Astrocyte (in vitro differentiated cells and primary cell): ENCODE measurements around the gene C6orf89. TPM values are rescaled to one million over a fixed set of nuclear protein-coding genes. Genes with fewer than 3 reads are reported as not detected.

ENCODE experiments used
- DNase-seq: peaks from one replicate; pipeline ENCODE4 v3.0.0-alpha.2; 2010; ENCODE audit warnings: low read depth
- FAIRE-seq: peaks from 2 replicates; lab custom pipeline; 2011; peaks lifted over from hg19 to GRCh38; lab: Jason Lieb, UNC
- H2AFZ ChIP-seq: 2 replicates; pipeline ENCODE4 v1.6.0; 2012; ENCODE audit warnings: low read depth, low read length, inconsistent platforms
- H3K27ac ChIP-seq: 2 replicates; pipeline ENCODE4 v1.5.1; 2011; ENCODE audit warnings: low read depth, low read length, inconsistent platforms
- H3K27me3 ChIP-seq: 2 replicates; pipeline ENCODE4 v1.6.0; 2011; ENCODE audit warnings: low read length, inconsistent platforms; ENCODE audit not compliant: insufficient read depth
- H3K36me3 ChIP-seq: 2 replicates; pipeline ENCODE4 v1.5.1; 2011; ENCODE audit warnings: low read length, inconsistent platforms; ENCODE audit not compliant: insufficient read depth
- H3K4me1 ChIP-seq: 2 replicates; pipeline ENCODE4 v1.5.1; 2011; ENCODE audit warnings: low read length, inconsistent platforms; ENCODE audit not compliant: insufficient read depth
- H3K4me2 ChIP-seq: 2 replicates; pipeline ENCODE4 v1.6.0; 2012; ENCODE audit warnings: low read length, inconsistent platforms
- H3K4me3 ChIP-seq: 2 replicates; pipeline ENCODE4 v1.5.1; 2011; ENCODE audit warnings: low read depth, mild to moderate bottlenecking, low read length, inconsistent platforms; ENCODE audit not compliant: insufficient read depth
- H3K79me2 ChIP-seq: 2 replicates; pipeline ENCODE4 v1.6.0; 2012; ENCODE audit warnings: mild to moderate bottlenecking, low read length, inconsistent platforms; ENCODE audit not compliant: insufficient read depth
- H3K9ac ChIP-seq: 2 replicates; pipeline ENCODE4 v1.6.0; 2012; ENCODE audit warnings: mild to moderate bottlenecking, low read length, inconsistent platforms
- H3K9me3 ChIP-seq: 2 replicates; pipeline ENCODE4 v1.5.1; 2012; ENCODE audit warnings: low read depth, mild to moderate bottlenecking, low read length, inconsistent platforms; ENCODE audit not compliant: insufficient read depth
- H4K20me1 ChIP-seq: 2 replicates; pipeline ENCODE4 v1.6.0; 2012; ENCODE audit warnings: low read length, inconsistent platforms; ENCODE audit not compliant: insufficient read depth
- H3K27ac Mint-ChIP-seq: one replicate; pipeline ENCODE4 v1.8.0; 2021; ENCODE audit warnings: mild to moderate bottlenecking, mixed read lengths; ENCODE audit not compliant: unreplicated experiment
- H3K27me3 Mint-ChIP-seq: one replicate; pipeline ENCODE4 v1.8.0; 2021; ENCODE audit warnings: low read depth, mixed read lengths; ENCODE audit not compliant: unreplicated experiment
- H3K36me3 Mint-ChIP-seq: one replicate; pipeline ENCODE4 v1.8.0; 2021; ENCODE audit warnings: low read depth, mixed read lengths; ENCODE audit not compliant: unreplicated experiment
- H3K4me1 Mint-ChIP-seq: one replicate; pipeline ENCODE4 v1.8.0; 2021; ENCODE audit warnings: low read depth, mixed read lengths; ENCODE audit not compliant: unreplicated experiment
- H3K4me3 Mint-ChIP-seq: one replicate; pipeline ENCODE4 v1.8.0; 2021; ENCODE audit warnings: mild to moderate bottlenecking, moderate library complexity, mixed read lengths; ENCODE audit not compliant: unreplicated experiment
- H3K9me3 Mint-ChIP-seq: one replicate; pipeline ENCODE4 v1.8.0; 2021; ENCODE audit warnings: mild to moderate bottlenecking, mixed read lengths; ENCODE audit not compliant: unreplicated experiment
- CTCF ChIP-seq: IDR thresholded peaks from 2 replicates; pipeline ENCODE4 v1.5.1; 2011; ENCODE audit warnings: low read depth, mild to moderate bottlenecking, inconsistent platforms, low read length, moderate library complexity; ENCODE audit not compliant: insufficient read depth
- EZH2 ChIP-seq: IDR thresholded peaks from 2 replicates; pipeline ENCODE4 v1.6.1; 2012; ENCODE audit warnings: mild to moderate bottlenecking, low read length, inconsistent platforms; ENCODE audit not compliant: insufficient read depth
- total RNA-seq: library from RNA; stranded (reverse); gene quantifications from 2 replicates; pipeline ENCODE4 v1.2.1, GENCODE V29; 2021

The C6orf89 gene
- total RNA-seq, 1 donor from 2014 or later = 37.8 TPM

- no peaks in the 10 kb centered on the region for H3K4me1 ChIP-seq
- Mint-ChIP-seq H3K27ac (no peak overlapping the region), H3K36me3 (peaks cover 22% of the 10 kb centered on the region), H3K4me1 (no peaks in the 10 kb centered on the region), H3K9me3 (no peaks in the 10 kb centered on the region), H3K27me3 (no peaks in the 10 kb centered on the region), H3K4me3 (no peak overlapping the region)
- H3K9ac ChIP-seq = no peak overlapping the region
- peaks cover 74% of the 10 kb centered on the region for H3K79me2 ChIP-seq
- TF ChIP-seq EZH2 = no peak
- TF ChIP-seq CTCF = no peak
- H3K9me3 ChIP-seq = no peaks in the 10 kb centered on the region
- DNase-seq (no peak), FAIRE-seq (no peak)
- H4K20me1 ChIP-seq = peaks cover 28% of the 10 kb centered on the region
- peaks cover 13% of the 10 kb centered on the region for H3K36me3 ChIP-seq
- no peaks in the 10 kb centered on the region for H3K27me3 ChIP-seq
- H3K27ac ChIP-seq = no peak overlapping the region
- no peak overlapping the region for H2AFZ ChIP-seq
- H3K4me3 ChIP-seq = no peak overlapping the region
- H3K4me2 ChIP-seq = no peak overlapping the region
Observed at GRCh38 chr6:36867471-36868224, 18.1 kb upstream of the C6orf89 start.

DNA sequence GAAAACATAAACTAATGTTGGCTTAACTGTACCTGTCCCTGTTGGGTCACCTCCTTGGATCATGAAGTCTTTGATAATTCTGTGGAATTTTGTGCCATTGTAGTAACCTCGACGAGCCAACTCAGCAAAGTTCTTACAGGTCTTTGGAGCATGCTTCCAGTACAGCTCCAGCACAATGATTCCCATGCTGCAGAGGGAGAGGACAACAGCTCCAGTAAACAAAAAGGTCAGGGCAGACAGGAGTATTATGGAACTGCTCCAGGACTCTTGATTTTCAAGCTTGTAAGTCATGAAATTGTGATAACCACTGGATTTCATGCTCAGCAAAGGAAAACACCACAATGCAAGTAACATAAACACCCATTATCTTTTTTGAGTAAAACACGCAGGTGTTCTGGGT is 14.1 kb upstream of the C6orf89 start:
- peaks cover 6% of the 10 kb centered on the region for H3K4me1 ChIP-seq
- TF ChIP-seq EZH2 (no peak), CTCF (no peak)
- peaks cover 4% of the 10 kb centered on the region for H4K20me1 ChIP-seq
- Mint-ChIP-seq H3K36me3 (peaks cover 2% of the 10 kb centered on the region), H3K4me1 (peaks cover 10% of the 10 kb centered on the region), H3K9me3 (no peaks in the 10 kb centered on the region), H3K27ac (no peak overlapping the region), H3K4me3 (no peak overlapping the region), H3K27me3 (no peaks in the 10 kb centered on the region)
- H3K36me3 ChIP-seq = peaks cover 9% of the 10 kb centered on the region
- DNase-seq (no peak), FAIRE-seq (no peak)
- H3K9me3 ChIP-seq = no peaks in the 10 kb centered on the region
- H3K27me3 ChIP-seq = no peaks in the 10 kb centered on the region
- H2AFZ ChIP-seq = no peak overlapping the region
- H3K4me2 ChIP-seq = no peak overlapping the region
- no peak overlapping the region for H3K4me3 ChIP-seq
- no peak overlapping the region for H3K27ac ChIP-seq
- H3K9ac ChIP-seq = no peak overlapping the region
- H3K79me2 ChIP-seq = peaks cover 50% of the 10 kb centered on the region

GRCh38 chr6:36873115-36873514 is 12.6 kb upstream of the C6orf89 start:
- peaks cover 1% of the 10 kb centered on the region for H3K36me3 Mint-ChIP-seq
- no peaks in the 10 kb centered on the region for H3K27me3 Mint-ChIP-seq
- no peak overlapping the region for H3K4me3 ChIP-seq
- TF ChIP-seq EZH2 (no peak), CTCF (no peak)
- peaks cover 6% of the 10 kb centered on the region for H3K4me1 ChIP-seq
- H3K79me2 ChIP-seq = peaks cover 36% of the 10 kb centered on the region
- H3K4me1 Mint-ChIP-seq = peaks cover 10% of the 10 kb centered on the region
- no peak overlapping the region for H3K27ac Mint-ChIP-seq
- H3K9ac ChIP-seq = no peak overlapping the region
- H3K4me3 Mint-ChIP-seq = peak overlapping the region; percentile 95
- H3K27me3 ChIP-seq = peaks cover under 1% of the 10 kb centered on the region
- no peak overlapping the region for H3K27ac ChIP-seq
- peak overlapping the region; percentile 92 for H3K4me2 ChIP-seq
- H2AFZ ChIP-seq = no peak overlapping the region
- no peaks in the 10 kb centered on the region for H3K9me3 Mint-ChIP-seq
- H4K20me1 ChIP-seq = no peaks in the 10 kb centered on the region
- H3K36me3 ChIP-seq = peaks cover 9% of the 10 kb centered on the region
- no peak for FAIRE-seq
- H3K9me3 ChIP-seq = no peaks in the 10 kb centered on the region
- DNase-seq = no peak
